HepG2 (cell line): ENCODE data around the gene ASCC2.

Experiments used
- BRCA1 ChIP-seq: sonication (generic); formaldehyde crosslinking; IDR thresholded peaks from 2 replicates; pipeline ENCODE4 v1.4.0; 2020; ENCODE audit warnings: missing genetic modification reagents
- EEA1 ChIP-seq: sonication (generic); formaldehyde crosslinking; IDR thresholded peaks from 2 replicates; pipeline ENCODE4 v1.5.1; 2020; ENCODE audit warnings: mild to moderate bottlenecking, missing genetic modification reagents, borderline replicate concordance
- FOSL2 ChIP-seq: sonication (generic); formaldehyde crosslinking; IDR thresholded peaks from 2 replicates; pipeline ENCODE4 v1.4.0; 2020; ENCODE audit warnings: missing genetic modification reagents
- KLF12 ChIP-seq: sonication (generic); formaldehyde crosslinking; IDR thresholded peaks from 2 replicates; pipeline ENCODE4 v1.4.0; 2020; ENCODE audit warnings: missing genetic modification reagents, borderline replicate concordance
- MED1 ChIP-seq: sonication (generic); formaldehyde crosslinking; IDR thresholded peaks from 2 replicates; pipeline ENCODE4 v1.4.0; 2020; ENCODE audit warnings: missing genetic modification reagents
- MTF1 ChIP-seq: sonication (generic); formaldehyde crosslinking; IDR thresholded peaks from 2 replicates; pipeline ENCODE4 v1.5.0; 2020; ENCODE audit warnings: missing genetic modification reagents
- NFYC ChIP-seq: IDR thresholded peaks from 2 replicates; pipeline ENCODE4 v1.6.1; 2016; ENCODE audit warnings: missing genetic modification reagents, missing compliant biosample characterization
- POLR2AphosphoS5 ChIP-seq: IDR thresholded peaks from 2 replicates; pipeline ENCODE4 v1.6.1; 2012; ENCODE audit warnings: low read depth, low read length
- RNF2 ChIP-seq: fragments of 450-650 bp; conservative IDR thresholded peaks from 2 replicates; pipeline ENCODE4 v1.6.1; 2016; ENCODE audit warnings: low read depth
- SALL2 ChIP-seq: sonication (generic); formaldehyde crosslinking; IDR thresholded peaks from 2 replicates; pipeline ENCODE4 v1.8.1; 2023; ENCODE audit warnings: mild to moderate bottlenecking, missing genetic modification reagents, inconsistent platforms
- ZNF136 ChIP-seq: sonication (generic); formaldehyde crosslinking; IDR thresholded peaks from 2 replicates; pipeline ENCODE4 v1.8.1; 2022; ENCODE audit warnings: low read depth, mild to moderate bottlenecking, moderate library complexity, missing genetic modification reagents
- ZSCAN12 ChIP-seq: sonication (generic); formaldehyde crosslinking; IDR thresholded peaks from 2 replicates; pipeline ENCODE4 v1.9.0; 2021; ENCODE audit warnings: mild to moderate bottlenecking, missing genetic modification reagents
- ZSCAN9 ChIP-seq: IDR thresholded peaks from 2 replicates; pipeline ENCODE4 v1.6.1; 2016; ENCODE audit warnings: borderline replicate concordance
- TF ChIP-seq, protein P1 (sequence below): sonication (generic); formaldehyde crosslinking; IDR thresholded peaks from 2 replicates; pipeline ENCODE4 v1.5.0; 2020; ENCODE audit warnings: mild to moderate bottlenecking, missing genetic modification reagents, moderate library complexity

DNA sequence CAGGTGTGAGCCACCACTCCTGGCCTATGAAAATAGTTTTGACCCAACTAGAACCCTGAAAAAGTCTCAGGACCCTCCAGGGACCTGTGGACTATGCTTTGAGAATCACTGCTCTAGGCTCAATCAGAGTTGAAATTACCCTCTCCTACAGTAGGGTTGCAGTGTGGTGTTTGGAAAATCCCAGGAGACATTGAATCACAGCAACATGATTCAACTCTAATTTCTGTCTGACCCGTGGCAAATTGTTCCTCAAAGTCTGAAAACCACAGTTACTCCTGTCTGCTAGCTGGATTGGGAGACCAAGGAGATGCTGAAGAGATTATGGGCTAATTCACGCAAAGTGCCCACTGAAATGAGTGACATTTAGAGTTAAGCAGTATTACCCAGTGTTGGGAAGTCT is 39.5 kb upstream of the ASCC2 start:
- TF ChIP-seq, protein P1, sequence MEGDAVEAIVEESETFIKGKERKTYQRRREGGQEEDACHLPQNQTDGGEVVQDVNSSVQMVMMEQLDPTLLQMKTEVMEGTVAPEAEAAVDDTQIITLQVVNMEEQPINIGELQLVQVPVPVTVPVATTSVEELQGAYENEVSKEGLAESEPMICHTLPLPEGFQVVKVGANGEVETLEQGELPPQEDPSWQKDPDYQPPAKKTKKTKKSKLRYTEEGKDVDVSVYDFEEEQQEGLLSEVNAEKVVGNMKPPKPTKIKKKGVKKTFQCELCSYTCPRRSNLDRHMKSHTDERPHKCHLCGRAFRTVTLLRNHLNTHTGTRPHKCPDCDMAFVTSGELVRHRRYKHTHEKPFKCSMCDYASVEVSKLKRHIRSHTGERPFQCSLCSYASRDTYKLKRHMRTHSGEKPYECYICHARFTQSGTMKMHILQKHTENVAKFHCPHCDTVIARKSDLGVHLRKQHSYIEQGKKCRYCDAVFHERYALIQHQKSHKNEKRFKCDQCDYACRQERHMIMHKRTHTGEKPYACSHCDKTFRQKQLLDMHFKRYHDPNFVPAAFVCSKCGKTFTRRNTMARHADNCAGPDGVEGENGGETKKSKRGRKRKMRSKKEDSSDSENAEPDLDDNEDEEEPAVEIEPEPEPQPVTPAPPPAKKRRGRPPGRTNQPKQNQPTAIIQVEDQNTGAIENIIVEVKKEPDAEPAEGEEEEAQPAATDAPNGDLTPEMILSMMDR = no peak
- TF ChIP-seq KLF12 (CRISPR knock-in tag) (no peak), ZNF136 (CRISPR knock-in tag) (no peak), NFYC (CRISPR knock-in tag) (no peak), ZSCAN9 (no peak), MTF1 (CRISPR knock-in tag) (no peak), RNF2 (no peak), FOSL2 (no peak), ZSCAN12 (CRISPR knock-in tag) (no peak), MED1 (CRISPR knock-in tag) (no peak), BRCA1 (CRISPR knock-in tag) (no peak), SALL2 (CRISPR knock-in tag) (no peak), POLR2AphosphoS5 (no peak), EEA1 (CRISPR knock-in tag) (no peak)
